CD14-positive monocyte (primary cell): Measurements from ENCODE around the gene CNGB1. TPM values are rescaled to one million over a fixed set of nuclear protein-coding genes. Genes with fewer than 3 reads are reported as not detected.

Experiments
- DNase-seq, 3 donors: peaks; one replicate each; pipeline ENCODE4 v3.0.0-alpha.2; 2011 to 2022
- H2AFZ ChIP-seq: 2 replicates; pipeline ENCODE4 v1.6.0; 2012; ENCODE audit warnings: mild to moderate bottlenecking, low read depth, low read length, inconsistent platforms; ENCODE audit not compliant: insufficient read depth, poor library complexity, severe bottlenecking
- H3K27ac ChIP-seq, 2 donors: 1 replicate in 1 of 2; 2 replicates in 1 of 2; pipeline ENCODE4 v1.5.1; 2012 to 2013; ENCODE audit warnings: low read length in 2 of 2, control low read depth in 1 of 2, inconsistent platforms in 1 of 2, low read depth in 1 of 2, mild to moderate bottlenecking in 1 of 2
- H3K27me3 ChIP-seq, 2 donors: one replicate each; pipeline versions ENCODE4 v1.6.0 to v1.6.1; 2011 to 2013; ENCODE audit warnings: low read length in 2 of 2; ENCODE audit not compliant: control insufficient read depth in 2 of 2, insufficient read depth in 2 of 2
- H3K36me3 ChIP-seq, 2 donors: replicated peaks in 1 of 2; 1 replicate in 1 of 2; 2 replicates in 1 of 2; pipeline versions ENCODE4 v1.5.1 to v1.6.1; 2012 to 2013; ENCODE audit warnings: low read length in 2 of 2, control low read depth in 1 of 2, inconsistent platforms in 1 of 2, mild to moderate bottlenecking in 1 of 2; ENCODE audit not compliant: insufficient read depth in 2 of 2, control insufficient read depth in 1 of 2
- H3K4me1 ChIP-seq, 2 donors: 1 replicate in 1 of 2; 2 replicates in 1 of 2; pipeline versions ENCODE4 v1.5.1 to v1.6.1; 2012 to 2013; ENCODE audit warnings: low read length in 2 of 2, control low read depth in 1 of 2, inconsistent platforms in 1 of 2, mild to moderate bottlenecking in 1 of 2, moderate library complexity in 1 of 2; ENCODE audit not compliant: insufficient read depth in 2 of 2, control insufficient read depth in 1 of 2
- H3K4me2 ChIP-seq: replicated peaks from 2 replicates; pipeline ENCODE3; 2012; ENCODE audit warnings: low read length, moderate library complexity, mild to moderate bottlenecking; ENCODE audit not compliant: poor library complexity, severe bottlenecking; ENCODE audit errors: extremely low read depth
- H3K4me3 ChIP-seq, 3 experiments: fragments of 200-600 bp in 1 of 3; sonication (generic) in 1 of 3; replicated peaks in 1 of 3; 1 replicate in 2 of 3; 2 replicates in 1 of 3; pipeline ENCODE4 v1.5.1; 2011 to 2013; ENCODE audit warnings: low read length in 3 of 3, mild to moderate bottlenecking in 3 of 3, control low read depth in 2 of 3, low read depth in 2 of 3, inconsistent platforms in 1 of 3, moderate library complexity in 1 of 3
- H3K79me2 ChIP-seq: 2 replicates; pipeline ENCODE4 v1.6.0; 2012; ENCODE audit warnings: mild to moderate bottlenecking, control low read depth, inconsistent platforms, low read length, moderate library complexity; ENCODE audit not compliant: insufficient read depth
- H3K9ac ChIP-seq: 2 replicates; pipeline ENCODE4 v1.6.0; 2017; ENCODE audit warnings: low read length, mild to moderate bottlenecking; ENCODE audit not compliant: insufficient read depth, poor library complexity, severe bottlenecking
- H3K9me3 ChIP-seq, 2 donors: replicated peaks in 1 of 2; 1 replicate in 1 of 2; 2 replicates in 1 of 2; pipeline versions ENCODE4 v1.5.1 to v1.6.1; 2012 to 2013; ENCODE audit warnings: low read length in 2 of 2, control low read depth in 1 of 2; ENCODE audit not compliant: control insufficient read depth in 1 of 2, insufficient read depth in 1 of 2
- H4K20me1 ChIP-seq: 2 replicates; pipeline ENCODE4 v1.6.0; 2012; ENCODE audit warnings: mild to moderate bottlenecking, low read length, control low read depth, moderate library complexity; ENCODE audit not compliant: insufficient read depth
- H3K27ac Mint-ChIP-seq, 7 donors: one replicate each; pipeline ENCODE4 v1.8.0; 2020; ENCODE audit warnings: mild to moderate bottlenecking in 7 of 7, mixed read lengths in 7 of 7, moderate library complexity in 6 of 7, inconsistent platforms in 2 of 7
- H3K27me3 Mint-ChIP-seq, 3 donors: one replicate each; pipeline ENCODE4 v1.8.0; 2021 to 2022; ENCODE audit warnings: low read depth in 3 of 3, mild to moderate bottlenecking in 3 of 3, mixed read lengths in 3 of 3, moderate library complexity in 3 of 3, inconsistent platforms in 1 of 3
- H3K36me3 Mint-ChIP-seq, 2 donors: one replicate each; pipeline ENCODE4 v1.8.0; 2020; ENCODE audit warnings: mixed read lengths in 2 of 2, inconsistent platforms in 1 of 2, mild to moderate bottlenecking in 1 of 2
- H3K4me1 Mint-ChIP-seq: one replicate; pipeline ENCODE4 v1.8.0; 2020; ENCODE audit warnings: mild to moderate bottlenecking, mixed read lengths
- H3K4me3 Mint-ChIP-seq, 2 donors: one replicate each; pipeline ENCODE4 v1.8.0; 2020; ENCODE audit warnings: mild to moderate bottlenecking in 2 of 2, mixed read lengths in 2 of 2, moderate library complexity in 1 of 2
- H3K9me3 Mint-ChIP-seq, 7 donors: one replicate each; pipeline ENCODE4 v1.8.0; 2020 to 2022; ENCODE audit warnings: mixed read lengths in 7 of 7, mild to moderate bottlenecking in 6 of 7, moderate library complexity in 6 of 7, inconsistent platforms in 2 of 7
- WGBS: methylation state at CpG from one replicate; pipeline ENCODE4 v1.1.5; 2013; ENCODE audit warnings: missing lambda C conversion rate; ENCODE audit not compliant: insufficient coverage; 5-methylcytosine and 5-hydroxymethylcytosine counted together
- intact Hi-C, 2 donors: fragments of 100-400 bp; cut with micrococcal nuclease; formaldehyde crosslinking; loops; one replicate each; pipeline versions ENCODE4 v1.15.0 to v1.15.1; 2023
- polyA plus RNA-seq, 3 donors: library from polyadenylated mRNA; depleted of rRNA in 1 of 3; unstranded in 2 of 3; stranded (reverse) in 1 of 3; fragments of 300-500 nt in 2 of 3; fragments of >200 nt in 1 of 3; fragmentation: Illumina TruSeq in 2 of 3; gene quantifications; 1 replicate in 2 of 3; 2 replicates in 1 of 3; pipeline ENCODE4 v1.2.3, GENCODE V29; 2012 to 2021
- TF ChIP-seq, protein P1 (sequence below): fragments of 200-600 bp; IDR thresholded peaks from one replicate; pipeline ENCODE4 v1.8.0; 2022; ENCODE audit warnings: antibody characterized with exemption, mild to moderate bottlenecking

Gene CNGB1
- polyA plus RNA-seq, 3 donors = not detected

- Mint-ChIP-seq H3K27ac (no peak overlapping the region), H3K36me3 (no peaks in the 10 kb centered on the region), H3K27me3 (peaks cover 0 to 5% (median 3%) of the 10 kb centered on the region in 3 donors), H3K4me3 (no peak overlapping the region), H3K4me1 (no peaks in the 10 kb centered on the region), H3K9me3 (peaks cover 0 to 2% (median 0%) of the 10 kb centered on the region in 7 donors)
- Histone ChIP-seq H3K4me2 (no peak overlapping the region), H3K9me3 (no peaks in the 10 kb centered on the region), H3K27ac (no peak overlapping the region), H3K4me1 (no peaks in the 10 kb centered on the region), H3K36me3 (no peaks in the 10 kb centered on the region), H4K20me1 (no peaks in the 10 kb centered on the region), H3K4me3 (no peak overlapping the region), H2AFZ (no peak overlapping the region), H3K27me3 (no peaks in the 10 kb centered on the region), H3K9ac (no peak overlapping the region), H3K79me2 (no peaks in the 10 kb centered on the region)
- WGBS = 96% methylated on average over 4 of the region's 8 CpGs
- TF ChIP-seq, protein P1, sequence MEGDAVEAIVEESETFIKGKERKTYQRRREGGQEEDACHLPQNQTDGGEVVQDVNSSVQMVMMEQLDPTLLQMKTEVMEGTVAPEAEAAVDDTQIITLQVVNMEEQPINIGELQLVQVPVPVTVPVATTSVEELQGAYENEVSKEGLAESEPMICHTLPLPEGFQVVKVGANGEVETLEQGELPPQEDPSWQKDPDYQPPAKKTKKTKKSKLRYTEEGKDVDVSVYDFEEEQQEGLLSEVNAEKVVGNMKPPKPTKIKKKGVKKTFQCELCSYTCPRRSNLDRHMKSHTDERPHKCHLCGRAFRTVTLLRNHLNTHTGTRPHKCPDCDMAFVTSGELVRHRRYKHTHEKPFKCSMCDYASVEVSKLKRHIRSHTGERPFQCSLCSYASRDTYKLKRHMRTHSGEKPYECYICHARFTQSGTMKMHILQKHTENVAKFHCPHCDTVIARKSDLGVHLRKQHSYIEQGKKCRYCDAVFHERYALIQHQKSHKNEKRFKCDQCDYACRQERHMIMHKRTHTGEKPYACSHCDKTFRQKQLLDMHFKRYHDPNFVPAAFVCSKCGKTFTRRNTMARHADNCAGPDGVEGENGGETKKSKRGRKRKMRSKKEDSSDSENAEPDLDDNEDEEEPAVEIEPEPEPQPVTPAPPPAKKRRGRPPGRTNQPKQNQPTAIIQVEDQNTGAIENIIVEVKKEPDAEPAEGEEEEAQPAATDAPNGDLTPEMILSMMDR = no peak
- intact Hi-C loops = no loop called here
- no peak for DNase-seq
Measured at GRCh38 chr16:57956270-57956808, 14.6 kb downstream of the CNGB1 start.

DNA sequence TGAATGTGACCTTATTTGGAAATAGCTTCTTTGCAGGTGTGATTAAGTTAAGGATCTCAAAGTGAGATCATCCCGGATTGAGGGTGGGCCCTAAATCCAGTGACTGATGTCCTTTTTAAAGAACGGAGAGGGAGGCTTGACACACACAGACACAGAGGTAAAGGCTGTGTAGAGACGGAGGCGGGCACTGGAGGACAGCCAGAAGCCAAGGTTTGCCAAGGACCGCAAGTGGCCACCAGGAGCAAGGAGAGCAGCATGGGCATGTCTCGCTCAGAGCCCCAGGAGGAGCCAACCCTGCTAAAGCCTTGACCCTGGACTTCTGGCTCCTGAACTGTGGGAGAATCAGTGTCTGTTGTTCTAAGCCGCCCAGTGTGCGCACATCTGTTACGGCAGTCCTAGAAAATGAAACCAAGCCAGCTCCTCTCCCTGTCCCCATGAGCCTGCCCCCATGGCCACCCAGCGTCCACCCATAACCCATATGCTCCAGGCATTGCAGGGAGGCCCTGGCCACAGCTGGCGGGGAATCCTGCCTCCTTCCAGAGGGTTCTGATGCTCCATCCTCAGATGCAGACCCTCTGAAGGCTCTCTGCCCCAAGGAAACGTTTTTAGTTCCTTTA lies 15.2 kb downstream of the CNGB1 start:
- Mint-ChIP-seq H3K27ac (no peak overlapping the region), H3K9me3 (peaks cover 0 to 2% (median 0%) of the 10 kb centered on the region in 7 donors), H3K4me3 (no peak overlapping the region), H3K4me1 (no peaks in the 10 kb centered on the region), H3K36me3 (no peaks in the 10 kb centered on the region), H3K27me3 (peaks cover 0 to 5% (median 3%) of the 10 kb centered on the region in 3 donors)
- WGBS = 94% methylated on average over 12 of the region's 12 CpGs
- no peaks in the 10 kb centered on the region for H3K4me1 ChIP-seq
- no peaks in the 10 kb centered on the region for H4K20me1 ChIP-seq
- intact Hi-C loops = no loop called here
- H2AFZ ChIP-seq = no peak overlapping the region
- no peaks in the 10 kb centered on the region for H3K27me3 ChIP-seq
- H3K27ac ChIP-seq = no peak overlapping the region
- H3K9ac ChIP-seq = no peak overlapping the region
- no peaks in the 10 kb centered on the region for H3K9me3 ChIP-seq
- H3K36me3 ChIP-seq = no peaks in the 10 kb centered on the region
- no peak for DNase-seq
- no peak overlapping the region for H3K4me2 ChIP-seq
- no peak overlapping the region for H3K4me3 ChIP-seq
- H3K79me2 ChIP-seq = no peaks in the 10 kb centered on the region
- TF ChIP-seq, protein P1 = no peak
